Activated CD8-positive, alpha-beta memory T cell treated with anti-CD3 and anti-CD28 coated beads for 36 hours (primary cell): Measurements from ENCODE around the gene IDI2. TPM values are rescaled to one million over a fixed set of nuclear protein-coding genes. Genes with fewer than 3 reads are reported as not detected.
"Not testable (repeated sequence)": the region's sequence is repeated elsewhere in the genome, so short reads cannot be mapped to it uniquely, and the experiment has no call there.

Source experiments
- CTCF ChIA-PET: fragments of 350-600 bp; sonication (Branson Sonifier 250); formaldehyde crosslinking; loops from one replicate; lab custom pipeline; 2021; ENCODE audit warnings: antibody characterized with exemption; lab: Charles Lee
- POLR2A ChIA-PET: fragments of 350-600 bp; sonication (Branson Sonifier 250); formaldehyde crosslinking; loops from one replicate; lab custom pipeline; 2021; ENCODE audit warnings: antibody characterized with exemption; lab: Charles Lee
- total RNA-seq, 2 experiments: library from RNA; stranded (reverse); gene quantifications; one replicate each; pipeline ENCODE4 v1.2.3, GENCODE V29; 2021

IDI2 gene
- total RNA-seq, 2 experiments from 2014 or later: not detected

- CTCF ChIA-PET: no interaction called here
These were observed 5.2 kb downstream of the IDI2 start for GRCh38 chr10:1020460-1020859.

DNA sequence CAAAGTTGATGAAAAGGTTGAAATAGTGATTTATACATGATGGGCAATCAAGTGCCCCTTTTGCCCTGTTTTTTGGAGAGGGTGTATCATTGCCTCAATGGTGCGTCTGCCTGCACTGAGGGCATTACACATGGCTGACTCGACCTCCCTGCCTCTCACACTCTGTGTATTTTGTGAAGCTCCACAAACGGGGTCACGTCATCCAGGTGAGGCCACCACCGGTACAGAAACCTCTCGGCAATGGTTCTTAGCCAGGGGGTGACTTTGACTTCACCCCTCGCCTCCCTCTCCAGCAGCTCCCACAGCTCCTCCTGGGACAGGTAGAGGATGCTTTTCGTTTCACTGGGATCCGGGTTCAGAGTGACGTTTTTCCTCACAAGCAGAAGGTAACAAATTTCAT is 6.3 kb downstream of the IDI2 start:
- POLR2A ChIA-PET: interaction anchor here (0.7 kb wide), 1 partner anchor 491 kb away, joined by 3 read pairs; no protein-coding TSS in a partner anchor

More at GRCh38 chr10:1020460-1020859, 5.2 kb downstream of the IDI2 start:
- POLR2A ChIA-PET: no interaction called here

GRCh38 chr10:1015688-1016087 is 10.0 kb downstream of the IDI2 start:
- POLR2A ChIA-PET: no interaction called here

More for the DNA sequence above, 6.3 kb downstream of the IDI2 start:
- CTCF ChIA-PET: interaction anchor here (0.6 kb wide), 1 partner anchor 62 kb away, joined by 3 read pairs; no protein-coding TSS in a partner anchor

GRCh38 chr10:1011696-1012095 is 14.0 kb downstream of the IDI2 start:
- CTCF ChIA-PET: no interaction called here
- POLR2A ChIA-PET: no interaction called here

More at GRCh38 chr10:1015688-1016087, 10.0 kb downstream of the IDI2 start:
- CTCF ChIA-PET: no interaction called here

DNA sequence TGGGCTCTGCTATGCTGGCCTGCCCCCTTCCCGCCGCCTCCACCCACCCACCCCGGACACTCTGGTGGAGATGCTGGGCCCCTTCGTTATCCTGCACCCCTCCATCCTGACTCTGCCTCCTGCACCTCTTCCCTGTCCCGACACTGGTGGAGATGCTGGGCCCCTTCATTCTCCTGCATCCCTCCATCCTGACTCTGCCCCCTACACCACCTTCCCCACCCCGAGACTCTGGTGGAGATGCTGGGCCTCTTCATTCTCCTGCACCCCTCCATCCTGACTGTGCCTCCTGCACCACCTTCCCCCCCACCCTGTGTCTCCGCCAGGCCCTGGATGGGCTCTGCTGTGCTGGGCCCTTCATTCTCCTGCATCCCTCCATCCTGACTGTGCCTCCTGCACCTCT is 15.0 kb downstream of the IDI2 start:
- CTCF ChIA-PET: no interaction called here
- POLR2A ChIA-PET: no interaction called here

DNA sequence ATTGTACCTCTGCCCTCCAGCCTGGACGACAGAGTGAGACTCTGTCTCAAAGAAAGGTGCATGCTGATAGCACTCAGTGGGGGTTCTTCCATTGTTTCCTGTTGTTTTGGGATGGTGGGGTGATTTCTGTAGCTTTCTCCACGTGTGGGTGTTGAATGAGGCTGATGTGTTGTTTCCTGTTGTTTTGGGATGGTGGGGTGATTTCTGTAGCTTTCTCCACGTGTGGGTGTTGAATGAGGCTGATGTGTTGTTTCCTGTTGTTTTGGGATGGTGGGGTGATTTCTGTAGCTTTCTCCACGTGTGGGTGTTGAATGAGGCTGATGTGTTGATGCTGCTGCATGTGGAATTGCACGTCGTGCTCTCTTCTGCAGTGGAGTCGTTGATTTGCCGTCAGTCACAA is 15.7 kb downstream of the IDI2 start:
- POLR2A ChIA-PET, CTCF ChIA-PET: not testable (repeated sequence)

GRCh38 chr10:1009071-1009494 is 16.6 kb downstream of the IDI2 start:
- ChIA-PET CTCF (no interaction called here), POLR2A (no interaction called here)

- CTCF ChIA-PET: no interaction called here
These were observed 18.1 kb downstream of the IDI2 start for GRCh38 chr10:1007583-1007982.

GRCh38 chr10:1006573-1006972 is 19.1 kb downstream of the IDI2 start:
- ChIA-PET POLR2A (no interaction called here), CTCF (no interaction called here)

More at GRCh38 chr10:1007583-1007982, 18.1 kb downstream of the IDI2 start:
- POLR2A ChIA-PET: no interaction called here

GRCh38 chr10:1003884-1004670 is 21.6 kb downstream of the IDI2 start:
- ChIA-PET CTCF (no interaction called here), POLR2A (no interaction called here)

DNA sequence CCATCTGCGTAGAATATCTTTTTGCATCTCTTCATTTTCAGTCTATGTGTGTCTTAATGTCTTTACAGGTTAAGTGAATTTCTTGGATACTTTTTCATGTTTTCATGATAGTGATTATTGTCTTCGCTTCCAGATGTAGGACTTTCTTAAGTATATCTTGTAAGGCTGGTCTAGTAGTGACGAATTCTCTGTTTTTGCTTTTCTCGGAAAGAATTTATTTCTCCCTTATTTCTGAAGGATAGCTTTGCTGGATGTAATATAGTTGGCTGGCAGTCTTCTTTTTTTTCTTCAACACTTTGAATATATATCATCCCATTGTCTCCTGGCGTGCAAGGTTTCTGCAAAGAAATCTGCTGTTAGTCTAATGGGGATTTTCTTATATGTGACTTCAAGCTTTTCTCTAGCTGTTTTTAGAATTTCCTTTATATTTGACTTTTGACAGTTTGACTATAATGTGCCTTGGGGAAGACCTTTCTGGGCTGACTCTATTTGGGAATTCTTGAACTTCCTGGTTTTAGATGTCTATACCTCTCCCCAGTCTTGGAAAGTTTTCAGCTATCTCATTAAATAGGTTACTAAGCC is 23.1 kb downstream of the IDI2 start:
- CTCF ChIA-PET: no interaction called here
- POLR2A ChIA-PET: no interaction called here

DNA sequence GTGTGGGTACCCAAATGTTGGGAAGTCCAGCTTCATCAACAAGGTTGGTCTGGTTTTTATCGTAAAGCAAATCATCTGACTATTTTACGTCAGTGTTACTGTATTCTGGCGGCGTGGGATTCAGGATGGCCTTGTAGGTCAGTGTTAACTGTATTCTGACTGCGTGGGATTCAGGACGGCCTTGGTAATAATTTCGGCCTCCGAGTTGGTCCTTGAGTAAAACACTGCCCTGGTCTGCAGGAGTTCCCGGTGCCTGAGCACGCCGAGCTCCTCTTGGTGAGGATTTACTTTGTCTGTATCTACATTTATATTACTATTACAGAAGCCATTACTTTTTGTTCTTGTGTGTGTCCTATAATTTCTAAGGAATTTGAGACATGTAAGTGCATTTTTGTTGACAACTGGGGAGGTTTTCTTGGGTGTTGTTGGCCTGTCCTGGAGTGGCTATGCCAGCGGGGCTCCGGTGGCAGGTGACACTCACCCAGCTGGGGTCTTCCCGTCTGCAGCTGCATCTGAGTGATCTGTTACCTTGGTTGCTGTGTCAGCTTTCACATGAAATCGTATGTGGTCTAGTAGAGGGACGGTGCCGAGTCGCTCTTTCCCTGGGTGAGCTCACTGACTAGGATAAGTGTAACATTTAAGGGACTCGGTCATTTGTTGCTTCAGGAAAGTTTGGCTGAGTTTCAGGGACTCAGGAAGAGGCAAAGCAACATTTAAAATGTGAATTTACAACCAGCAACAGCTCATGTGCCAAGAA is 28.2 kb downstream of the IDI2 start:
- ChIA-PET CTCF (interaction anchor here (0.8 kb wide), 1 partner anchor 51 kb away, joined by 3 read pairs; the partner anchor contains the start of gene IDI1), POLR2A (no interaction called here)

- POLR2A ChIA-PET: no interaction called here
- CTCF ChIA-PET: no interaction called here
These were observed 29.6 kb downstream of the IDI2 start for GRCh38 chr10:996031-996430.

DNA sequence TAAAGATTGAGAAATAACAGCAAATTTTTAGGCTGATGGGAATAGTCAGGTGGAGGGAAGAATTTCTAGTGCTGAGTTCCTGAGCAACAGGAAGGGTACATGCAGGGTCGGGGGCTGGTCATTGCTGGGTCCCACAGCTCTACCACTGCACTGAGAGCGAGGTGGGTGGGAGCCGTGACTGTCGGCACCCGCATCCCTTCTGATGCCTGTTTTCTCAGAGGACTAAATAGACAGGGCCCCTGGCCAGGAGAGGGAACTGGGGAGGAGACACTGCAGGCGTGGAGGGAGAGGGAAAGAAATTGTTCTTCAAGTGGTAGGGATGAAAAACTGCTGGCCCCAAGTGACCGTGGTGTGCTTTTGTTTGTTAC is 30.1 kb downstream of the IDI2 start:
- CTCF ChIA-PET: no interaction called here

GRCh38 chr10:994836-995558 is 30.7 kb downstream of the IDI2 start:
- ChIA-PET CTCF (no interaction called here), POLR2A (no interaction called here)

More for the DNA sequence above, 30.1 kb downstream of the IDI2 start:
- POLR2A ChIA-PET: no interaction called here

DNA sequence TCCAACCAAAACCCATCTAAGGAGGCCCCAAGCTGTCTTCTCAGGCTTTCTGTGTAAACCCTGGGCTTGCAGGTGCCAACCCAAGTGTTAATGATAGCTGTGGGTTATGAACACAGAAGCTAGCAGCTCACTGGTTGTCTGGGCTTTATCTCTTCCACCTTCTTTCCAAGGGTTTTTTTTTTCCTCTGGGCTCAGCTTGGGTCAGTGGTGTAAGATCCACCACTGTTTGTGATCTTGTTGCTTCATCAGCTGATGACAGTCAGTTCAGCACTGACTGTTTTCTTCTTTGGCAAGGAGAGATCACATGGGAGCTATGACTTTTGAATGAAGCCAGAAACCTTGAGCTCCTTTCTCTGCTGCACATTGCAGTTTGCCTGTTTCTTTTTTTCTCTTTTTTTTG is 32.8 kb downstream of the IDI2 start:
- CTCF ChIA-PET: interaction anchor here (1.2 kb wide), 1 partner anchor 8 kb away, joined by 4 read pairs; no protein-coding TSS in a partner anchor
- POLR2A ChIA-PET: interaction anchor here (1.5 kb wide), 1 partner anchor 56 kb away, joined by 3 read pairs; the partner anchor contains the start of gene IDI1

DNA sequence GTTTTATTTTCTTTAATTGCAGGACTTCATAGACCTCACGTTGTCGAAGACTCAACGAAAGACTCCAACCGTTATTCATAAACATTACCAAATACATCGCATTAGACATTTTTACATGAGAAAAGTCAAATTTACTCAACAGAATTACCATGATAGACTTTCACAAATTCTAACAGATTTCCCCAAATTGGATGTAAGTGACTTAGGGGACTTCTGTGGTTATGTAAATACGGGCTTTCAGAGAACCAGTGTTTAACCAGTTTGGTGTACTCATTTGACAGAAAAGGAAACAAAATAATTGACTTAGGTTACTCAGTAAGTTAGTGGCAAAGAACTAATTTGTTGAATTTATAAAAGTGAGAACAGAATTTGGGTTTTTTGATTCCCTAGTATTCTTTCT is 33.2 kb downstream of the IDI2 start:
- ChIA-PET POLR2A (interaction anchor here (1.5 kb wide), 1 partner anchor 57 kb away, joined by 3 read pairs; the partner anchor contains the start of gene IDI1), CTCF (no interaction called here)

DNA sequence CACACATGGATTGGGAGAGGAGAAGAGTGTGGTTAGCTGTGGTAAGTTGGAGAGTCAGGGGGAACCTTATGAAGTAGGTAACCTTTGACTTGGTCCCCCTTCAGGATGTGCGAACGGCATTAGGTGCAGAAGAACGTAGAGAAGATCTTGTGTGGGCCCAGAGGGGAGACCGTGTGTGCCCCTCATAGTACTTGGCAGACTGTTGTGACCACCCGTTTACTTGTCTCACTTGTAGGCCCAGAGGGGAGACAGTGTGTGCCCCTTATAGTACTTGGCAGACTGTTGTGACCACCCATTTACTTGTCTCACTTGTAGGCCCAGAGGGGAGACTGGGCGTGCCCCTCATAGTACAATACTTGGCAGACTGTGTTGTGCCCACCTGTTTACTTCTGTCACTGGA is 34.9 kb downstream of the IDI2 start:
- CTCF ChIA-PET: no interaction called here
- POLR2A ChIA-PET: interaction anchor here (0.7 kb wide), 1 partner anchor 9 kb away, joined by 4 read pairs; no protein-coding TSS in a partner anchor
